Astrocyte of the cerebellum (primary cell): ENCODE measurements around the gene CDKL5.

Source experiments
- DNase-seq: peaks from one replicate; pipeline ENCODE4 v3.0.0-alpha.2; 2011; ENCODE audit warnings: low read depth
- H3K4me3 ChIP-seq: 2 replicates; pipeline ENCODE4 v1.5.1; 2011; ENCODE audit warnings: mild to moderate bottlenecking, low read depth, low read length, moderate library complexity
- in situ Hi-C: cut with HindIII; loops from 2 replicates; pipeline ENCODE4 v1.10.0; 2017; ENCODE audit warnings: low sequenced_read_pairs
- TF ChIP-seq, protein P1 (sequence below): IDR thresholded peaks from 2 replicates; pipeline ENCODE4 v1.5.1; 2012; ENCODE audit warnings: low read length, low read depth, moderate library complexity, mild to moderate bottlenecking; ENCODE audit errors: missing control alignments

The CDKL5 gene

DNA sequence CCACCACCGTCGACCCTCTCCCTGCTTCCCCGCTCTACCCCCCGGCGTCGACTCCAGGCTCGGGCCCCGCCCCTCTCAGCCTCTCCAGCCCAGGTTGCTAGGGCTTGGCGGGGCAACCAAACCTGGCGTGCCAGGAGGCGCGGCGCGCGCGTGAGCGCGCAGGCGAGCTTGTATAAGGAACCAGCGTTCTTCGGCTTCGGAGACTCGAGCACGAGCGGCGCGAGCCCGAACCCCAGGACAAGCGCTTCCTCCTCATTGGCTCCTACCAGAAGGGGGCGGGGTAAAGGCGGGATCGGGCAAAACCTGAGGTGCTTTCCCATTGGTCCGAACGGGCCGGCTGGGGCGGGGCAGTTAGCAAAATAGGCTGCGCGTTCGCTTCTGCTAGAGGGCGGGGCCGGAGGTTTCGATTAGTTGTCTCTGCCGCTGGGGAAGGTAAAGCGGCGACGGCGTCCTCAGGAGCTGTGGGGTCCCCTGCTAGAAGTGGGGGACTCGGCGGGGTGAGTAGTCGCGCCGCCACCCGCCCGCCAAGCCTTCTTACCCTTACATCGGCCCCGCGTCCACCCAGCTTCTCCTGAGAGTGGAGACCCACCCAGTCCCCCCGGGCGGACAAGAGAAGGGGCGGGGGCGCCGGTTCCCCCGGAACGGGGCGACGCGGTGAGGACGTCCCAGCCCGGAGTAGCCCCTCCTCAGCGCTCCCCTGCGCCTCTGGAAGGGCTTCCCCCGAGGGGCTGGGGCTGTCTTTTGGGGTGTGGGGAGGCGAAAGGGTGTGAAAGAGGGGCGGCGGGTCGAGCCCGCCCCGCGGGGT is at the start of gene CDKL5:
CDKL5 (plus strand) TSS at position 410 of the 805 bp plus-strand sequence. CDS start 81,489 bp downstream, outside the sequence.
- TF ChIP-seq, protein P1, sequence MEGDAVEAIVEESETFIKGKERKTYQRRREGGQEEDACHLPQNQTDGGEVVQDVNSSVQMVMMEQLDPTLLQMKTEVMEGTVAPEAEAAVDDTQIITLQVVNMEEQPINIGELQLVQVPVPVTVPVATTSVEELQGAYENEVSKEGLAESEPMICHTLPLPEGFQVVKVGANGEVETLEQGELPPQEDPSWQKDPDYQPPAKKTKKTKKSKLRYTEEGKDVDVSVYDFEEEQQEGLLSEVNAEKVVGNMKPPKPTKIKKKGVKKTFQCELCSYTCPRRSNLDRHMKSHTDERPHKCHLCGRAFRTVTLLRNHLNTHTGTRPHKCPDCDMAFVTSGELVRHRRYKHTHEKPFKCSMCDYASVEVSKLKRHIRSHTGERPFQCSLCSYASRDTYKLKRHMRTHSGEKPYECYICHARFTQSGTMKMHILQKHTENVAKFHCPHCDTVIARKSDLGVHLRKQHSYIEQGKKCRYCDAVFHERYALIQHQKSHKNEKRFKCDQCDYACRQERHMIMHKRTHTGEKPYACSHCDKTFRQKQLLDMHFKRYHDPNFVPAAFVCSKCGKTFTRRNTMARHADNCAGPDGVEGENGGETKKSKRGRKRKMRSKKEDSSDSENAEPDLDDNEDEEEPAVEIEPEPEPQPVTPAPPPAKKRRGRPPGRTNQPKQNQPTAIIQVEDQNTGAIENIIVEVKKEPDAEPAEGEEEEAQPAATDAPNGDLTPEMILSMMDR, result no peak
- in situ Hi-C loops, result no loop called here
- peak; percentile 90 for DNase-seq

DNA sequence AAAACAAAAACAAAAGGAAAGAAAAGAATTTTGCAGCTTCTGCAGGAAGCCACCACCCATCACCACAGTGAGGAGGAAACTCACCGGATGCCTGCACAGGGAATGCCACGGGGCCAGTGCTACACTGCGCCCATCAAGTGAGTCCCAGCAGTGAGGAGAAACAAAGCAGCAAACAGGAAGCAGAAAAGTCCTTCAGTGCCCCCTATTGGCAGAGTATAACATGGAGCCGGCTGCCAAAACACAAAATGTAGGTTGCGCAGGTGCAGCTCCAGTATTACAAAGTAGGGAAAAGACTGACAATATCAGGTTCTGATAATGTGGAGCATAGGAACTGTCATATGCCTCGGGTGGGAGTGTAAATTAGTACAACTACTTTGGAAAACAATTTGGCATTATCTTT is 47.6 kb upstream of the CDKL5 start:
- in situ Hi-C loops, result no loop called here
- H3K4me3 ChIP-seq, result no peak overlapping the region
- TF ChIP-seq, protein P1, result peak; percentile 46
- no peak for DNase-seq

More for the DNA sequence above, at the start of gene CDKL5:
- peak within 1 kb of the TSS; percentile 66 for H3K4me3 ChIP-seq

- no peak overlapping the region for H3K4me3 ChIP-seq
- TF ChIP-seq, protein P1, result no peak
- no peak for DNase-seq
- in situ Hi-C loops, result no loop called here
Observed at GRCh38 chrX:18389966-18390365, 35.4 kb upstream of the CDKL5 start.

GRCh38 chrX:18390941-18391538 is 34.4 kb upstream of the CDKL5 start:
- peak; percentile 54 for DNase-seq
- H3K4me3 ChIP-seq, result no peak overlapping the region
- TF ChIP-seq, protein P1, result peak; percentile 63
- in situ Hi-C loops, result no loop called here

DNA sequence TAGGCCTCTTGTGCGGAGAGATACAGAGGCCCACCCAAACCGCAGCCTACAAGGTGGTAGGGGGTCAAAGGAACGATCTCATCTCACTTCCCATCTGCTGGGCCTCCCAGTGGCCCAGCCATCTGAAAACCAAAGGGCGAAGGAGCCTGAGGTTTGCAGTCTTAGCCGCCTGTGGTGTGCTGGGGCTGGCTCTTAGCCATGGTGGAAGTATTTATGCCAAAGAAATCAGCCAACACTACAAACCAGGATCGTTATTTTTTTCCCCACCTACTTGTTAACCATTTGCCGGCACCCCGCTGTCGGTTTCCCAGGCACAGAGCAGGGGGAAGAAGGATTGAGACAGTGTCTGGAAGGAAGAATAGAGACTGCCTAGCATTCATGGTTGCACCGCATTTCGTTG is 30.9 kb upstream of the CDKL5 start:
- peak overlapping the region; percentile 2 for H3K4me3 ChIP-seq
- peak; percentile 48 for DNase-seq
- TF ChIP-seq, protein P1, result no peak
- in situ Hi-C loops, result no loop called here

DNA sequence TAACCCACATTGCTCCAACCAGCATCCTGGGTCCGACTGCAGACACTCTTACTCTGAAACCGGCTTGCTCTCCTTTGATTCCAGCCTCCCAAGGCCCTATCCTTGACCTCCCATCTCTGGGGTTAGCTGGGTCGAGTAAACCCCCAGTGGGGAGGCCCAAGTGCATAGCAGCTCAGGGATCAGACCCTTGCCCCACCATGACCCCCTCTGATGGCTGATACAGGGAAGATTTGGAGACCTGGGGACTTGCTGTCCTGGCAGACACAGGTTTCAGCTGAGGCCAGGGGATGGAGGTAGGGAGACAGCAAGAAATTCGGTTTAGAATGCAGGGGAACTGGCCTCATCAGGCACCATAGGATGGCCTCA is 23.6 kb upstream of the CDKL5 start:
- DNase-seq, result no peak
- in situ Hi-C loops, result loop anchor here (25.0 kb wide), 1 partner anchor 935 kb away; the partner anchor contains the start of gene PDHA1
- TF ChIP-seq, protein P1, result no peak
- H3K4me3 ChIP-seq, result no peak overlapping the region
